ENCODE results near the gene ZNF330.

The ZNF330 gene

GRCh38 chr4:141248486-141248885, 27.8 kb downstream of the ZNF330 start:
- TF ChIP-seq CTCF (IDR thresholded peaks at IDR 0.05), result no peak
- no peak overlapping the region for H3K9ac ChIP-seq
- H3K27ac ChIP-seq, result no peak overlapping the region
- H3K79me2 ChIP-seq, result no peaks in the 10 kb centered on the region
- H3K9me3 ChIP-seq (ENCODE audit: control insufficient read depth, low read length), result no peaks in the 10 kb centered on the region
- no peak overlapping the region for H3K4me2 ChIP-seq (ENCODE audit: low read length)
- no peaks in the 10 kb centered on the region for H3K27me3 ChIP-seq (ENCODE audit: control insufficient read depth, insufficient read depth, low read length)
- H2AFZ ChIP-seq, result no peak overlapping the region
- no peak overlapping the region for H3K4me3 ChIP-seq (ENCODE audit: low read depth, low read length)
- H3K4me1 ChIP-seq, result no peaks in the 10 kb centered on the region
- H3K36me3 ChIP-seq (ENCODE audit: control insufficient read depth, insufficient read depth, low read length), result no peaks in the 10 kb centered on the region

GRCh38 chr4:141254326-141254725, 33.6 kb downstream of the ZNF330 start:
- Histone ChIP-seq H3K4me1 (no peaks in the 10 kb centered on the region), H3K27ac (no peak overlapping the region), H3K9ac (no peak overlapping the region), H3K36me3 (ENCODE audit: control insufficient read depth, insufficient read depth, low read length) (no peaks in the 10 kb centered on the region), H3K9me3 (ENCODE audit: control insufficient read depth, low read length) (no peaks in the 10 kb centered on the region), H2AFZ (no peak overlapping the region), H3K4me2 (ENCODE audit: low read length) (no peak overlapping the region), H3K79me2 (no peaks in the 10 kb centered on the region), H3K27me3 (ENCODE audit: control insufficient read depth, insufficient read depth, low read length) (no peaks in the 10 kb centered on the region), H3K4me3 (ENCODE audit: low read depth, low read length) (no peak overlapping the region)
- no peak for TF ChIP-seq CTCF (IDR thresholded peaks at IDR 0.05)

- H2AFZ ChIP-seq, result no peak overlapping the region
- no peak overlapping the region for H3K27ac ChIP-seq
- H3K4me1 ChIP-seq, result no peaks in the 10 kb centered on the region
- no peak overlapping the region for H3K9ac ChIP-seq
- H3K79me2 ChIP-seq, result no peaks in the 10 kb centered on the region
- no peaks in the 10 kb centered on the region for H3K27me3 ChIP-seq (ENCODE audit: control insufficient read depth, insufficient read depth, low read length)
- no peak overlapping the region for H3K4me3 ChIP-seq (ENCODE audit: low read depth, low read length)
- H3K9me3 ChIP-seq (ENCODE audit: control insufficient read depth, low read length), result no peaks in the 10 kb centered on the region
- H3K4me2 ChIP-seq (ENCODE audit: low read length), result no peak overlapping the region
- TF ChIP-seq CTCF (IDR thresholded peaks at IDR 0.05), result no peak
- H3K36me3 ChIP-seq (ENCODE audit: control insufficient read depth, insufficient read depth, low read length), result no peaks in the 10 kb centered on the region
Measured at GRCh38 chr4:141255016-141255415, 34.3 kb downstream of the ZNF330 start.

GRCh38 chr4:141258558-141258957, 37.9 kb downstream of the ZNF330 start:
- no peaks in the 10 kb centered on the region for H3K9me3 ChIP-seq (ENCODE audit: control insufficient read depth, low read length)
- H3K79me2 ChIP-seq, result no peaks in the 10 kb centered on the region
- H3K27me3 ChIP-seq (ENCODE audit: control insufficient read depth, insufficient read depth, low read length), result no peaks in the 10 kb centered on the region
- H3K36me3 ChIP-seq (ENCODE audit: control insufficient read depth, insufficient read depth, low read length), result no peaks in the 10 kb centered on the region
- H3K4me3 ChIP-seq (ENCODE audit: low read depth, low read length), result no peak overlapping the region
- H3K27ac ChIP-seq, result no peak overlapping the region
- no peak overlapping the region for H3K9ac ChIP-seq
- H2AFZ ChIP-seq, result no peak overlapping the region
- no peak for TF ChIP-seq CTCF (IDR thresholded peaks at IDR 0.05)
- H3K4me1 ChIP-seq, result no peaks in the 10 kb centered on the region
- H3K4me2 ChIP-seq (ENCODE audit: low read length), result no peak overlapping the region

GRCh38 chr4:141275834-141276233, 55.1 kb downstream of the ZNF330 start:
- Histone ChIP-seq H2AFZ (no peak overlapping the region), H3K79me2 (no peaks in the 10 kb centered on the region), H3K36me3 (ENCODE audit: control insufficient read depth, insufficient read depth, low read length) (no peaks in the 10 kb centered on the region), H3K4me2 (ENCODE audit: low read length) (no peak overlapping the region), H3K27me3 (ENCODE audit: control insufficient read depth, insufficient read depth, low read length) (no peaks in the 10 kb centered on the region), H3K9ac (no peak overlapping the region), H3K4me3 (ENCODE audit: low read depth, low read length) (no peak overlapping the region), H3K27ac (no peak overlapping the region), H3K9me3 (ENCODE audit: control insufficient read depth, low read length) (no peaks in the 10 kb centered on the region), H3K4me1 (no peaks in the 10 kb centered on the region)
- no peak for TF ChIP-seq CTCF (IDR thresholded peaks at IDR 0.05)

Measured in parathyroid adenoma (tissue), 2 donors.